B cell (primary cell): ENCODE measurements around the gene BLACAT1. TPM values are rescaled to one million over a fixed set of nuclear protein-coding genes. Genes with fewer than 3 reads are reported as not detected.

Experiments
- ATAC-seq: fragments of 200-7000 bp; cut with Tn5 transposase; one replicate; pipeline ENCODE4 v1.10.0; 2021; ENCODE audit warnings: low read depth, mild to moderate bottlenecking, moderate number of reproducible peaks, moderate library complexity
- CTCF ChIA-PET: fragments of 350-600 bp; sonication (Branson Sonifier 250); formaldehyde crosslinking; loops from one replicate; lab custom pipeline; 2021; ENCODE audit warnings: antibody characterized with exemption, inconsistent platforms; lab: Charles Lee
- POLR2A ChIA-PET: fragments of 350-600 bp; sonication (Branson Sonifier 250); formaldehyde crosslinking; loops from one replicate; lab custom pipeline; 2021; ENCODE audit warnings: antibody characterized with exemption; lab: Charles Lee
- DNase-seq: peaks from one replicate; pipeline ENCODE4 v3.0.0; 2013
- H2AFZ ChIP-seq: 2 replicates; pipeline ENCODE4 v1.6.1; 2012; ENCODE audit warnings: mild to moderate bottlenecking, low read depth, low read length; ENCODE audit not compliant: insufficient read depth, poor library complexity, severe bottlenecking
- H3K27ac ChIP-seq, 2 donors: 1 replicate in 1 of 2; 2 replicates in 1 of 2; pipeline ENCODE4 v1.5.1; 2012 to 2013; ENCODE audit warnings: low read length in 2 of 2, mild to moderate bottlenecking in 2 of 2, moderate library complexity in 1 of 2
- H3K27me3 ChIP-seq, 4 experiments: fragments of 200-600 bp in 1 of 4; sonication (generic) in 1 of 4; replicated peaks in 1 of 4; 1 replicate in 2 of 4; 2 replicates in 2 of 4; pipeline versions ENCODE4 v1.6.1 to v1.7.0; 2013 to 2016; ENCODE audit warnings: low read length in 3 of 4, mild to moderate bottlenecking in 2 of 4, mixed read lengths in 1 of 4, moderate library complexity in 1 of 4; ENCODE audit not compliant: insufficient read depth in 4 of 4, control insufficient read depth in 3 of 4; ENCODE audit errors: control extremely low read depth in 1 of 4
- H3K36me3 ChIP-seq, 2 experiments: replicated peaks in 1 of 2; 1 replicate in 1 of 2; 2 replicates in 1 of 2; pipeline versions ENCODE4 v1.6.1 to v1.7.1; 2013; ENCODE audit warnings: low read length in 1 of 2; ENCODE audit not compliant: insufficient read depth in 2 of 2, control insufficient read depth in 1 of 2; ENCODE audit errors: control extremely low read depth in 1 of 2, extremely low read depth in 1 of 2
- H3K4me1 ChIP-seq, 2 donors: fragments of 200-600 bp in 1 of 2; sonication (generic) in 1 of 2; 1 replicate in 1 of 2; 2 replicates in 1 of 2; pipeline versions ENCODE4 v1.5.1 to v1.6.1; 2013 to 2017; ENCODE audit warnings: low read length in 2 of 2; ENCODE audit not compliant: control insufficient read depth in 2 of 2, insufficient read depth in 2 of 2
- H3K4me2 ChIP-seq: replicated peaks from 2 replicates; pipeline ENCODE3; 2012; ENCODE audit warnings: mild to moderate bottlenecking, low read depth, low read length; ENCODE audit not compliant: poor library complexity, severe bottlenecking
- H3K4me3 ChIP-seq, 5 experiments: fragments of 200-600 bp in 1 of 5; sonication (generic) in 1 of 5; 1 replicate in 3 of 5; 2 replicates in 2 of 5; pipeline versions ENCODE4 v1.5.1 to v1.7.0; 2011 to 2016; ENCODE audit warnings: low read length in 4 of 5, mild to moderate bottlenecking in 4 of 5, low read depth in 2 of 5, control low read depth in 1 of 5, moderate library complexity in 1 of 5; ENCODE audit not compliant: insufficient read depth in 1 of 5; ENCODE audit errors: control extremely low read depth in 1 of 5, extremely low read depth in 1 of 5
- H3K79me2 ChIP-seq: fragments of 200-600 bp; sonication (generic); one replicate; pipeline ENCODE4 v1.6.0; 2016; ENCODE audit warnings: low read length; ENCODE audit not compliant: control insufficient read depth, insufficient read depth
- H3K9ac ChIP-seq: fragments of 200-600 bp; sonication (generic); 2 replicates; pipeline ENCODE4 v1.6.1; 2017; ENCODE audit warnings: mild to moderate bottlenecking, low read length, moderate library complexity
- H3K9me3 ChIP-seq, 3 donors: one replicate each; pipeline versions ENCODE4 v1.6.1 to v1.7.1; 2013; ENCODE audit warnings: low read length in 2 of 3; ENCODE audit not compliant: control insufficient read depth in 2 of 3, insufficient read depth in 1 of 3; ENCODE audit errors: control extremely low read depth in 1 of 3
- H4K20me1 ChIP-seq: 2 replicates; pipeline ENCODE4 v1.6.0; 2012; ENCODE audit warnings: mild to moderate bottlenecking, low read length; ENCODE audit not compliant: insufficient read depth, control insufficient read depth, poor library complexity, severe bottlenecking
- H3K27ac Mint-ChIP-seq: one replicate; pipeline ENCODE4 v1.8.0; 2021; ENCODE audit warnings: mixed read lengths
- H3K27me3 Mint-ChIP-seq: one replicate; pipeline ENCODE4 v1.8.0; 2021; ENCODE audit warnings: mixed read lengths
- H3K4me1 Mint-ChIP-seq: one replicate; pipeline ENCODE4 v1.8.0; 2021; ENCODE audit warnings: mixed read lengths
- H3K4me3 Mint-ChIP-seq: one replicate; pipeline ENCODE4 v1.8.0; 2021; ENCODE audit warnings: mixed read lengths
- H3K9me3 Mint-ChIP-seq: one replicate; pipeline ENCODE4 v1.8.0; 2022; ENCODE audit warnings: mixed read lengths; ENCODE audit not compliant: insufficient read depth
- EZH2 ChIP-seq: IDR thresholded peaks from 2 replicates; pipeline ENCODE4 v1.6.1; 2012; ENCODE audit warnings: borderline replicate concordance, low read depth, mild to moderate bottlenecking, moderate library complexity, low read length; ENCODE audit not compliant: insufficient read depth, poor library complexity, severe bottlenecking
- whole genome bisulfite sequencing: methylation state at CpG from one replicate; pipeline ENCODE4 v1.1.5; 2013; ENCODE audit warnings: missing lambda C conversion rate; ENCODE audit not compliant: insufficient coverage; 5-methylcytosine and 5-hydroxymethylcytosine counted together
- intact Hi-C: fragments of 100-400 bp; cut with micrococcal nuclease; formaldehyde crosslinking; loops from one replicate; pipeline ENCODE4 v1.10.0; 2022
- polyA plus RNA-seq: library from polyadenylated mRNA; depleted of rRNA; stranded (reverse); fragments of >200 nt; gene quantifications from 2 replicates; pipeline ENCODE4 v1.2.3, GENCODE V29; 2012
- total RNA-seq, 2 donors: library from RNA; stranded (reverse); fragments of 120-200 nt in 1 of 2; gene quantifications; 1 replicate in 1 of 2; 2 replicates in 1 of 2; pipeline versions ENCODE4 v1.2.3 to v1.2.4, GENCODE V29; 2013 to 2022
- TF ChIP-seq, protein P1 (sequence below): fragments of 200-600 bp; IDR thresholded peaks from one replicate; pipeline ENCODE4 v1.8.0; 2022; ENCODE audit warnings: antibody characterized with exemption, mild to moderate bottlenecking

The BLACAT1 gene
- total and polyA plus RNA-seq, 2 donors (not counting 1 experiment from before 2014, with no cell fraction given) = 0.03 TPM; not detected in 1

DNA sequence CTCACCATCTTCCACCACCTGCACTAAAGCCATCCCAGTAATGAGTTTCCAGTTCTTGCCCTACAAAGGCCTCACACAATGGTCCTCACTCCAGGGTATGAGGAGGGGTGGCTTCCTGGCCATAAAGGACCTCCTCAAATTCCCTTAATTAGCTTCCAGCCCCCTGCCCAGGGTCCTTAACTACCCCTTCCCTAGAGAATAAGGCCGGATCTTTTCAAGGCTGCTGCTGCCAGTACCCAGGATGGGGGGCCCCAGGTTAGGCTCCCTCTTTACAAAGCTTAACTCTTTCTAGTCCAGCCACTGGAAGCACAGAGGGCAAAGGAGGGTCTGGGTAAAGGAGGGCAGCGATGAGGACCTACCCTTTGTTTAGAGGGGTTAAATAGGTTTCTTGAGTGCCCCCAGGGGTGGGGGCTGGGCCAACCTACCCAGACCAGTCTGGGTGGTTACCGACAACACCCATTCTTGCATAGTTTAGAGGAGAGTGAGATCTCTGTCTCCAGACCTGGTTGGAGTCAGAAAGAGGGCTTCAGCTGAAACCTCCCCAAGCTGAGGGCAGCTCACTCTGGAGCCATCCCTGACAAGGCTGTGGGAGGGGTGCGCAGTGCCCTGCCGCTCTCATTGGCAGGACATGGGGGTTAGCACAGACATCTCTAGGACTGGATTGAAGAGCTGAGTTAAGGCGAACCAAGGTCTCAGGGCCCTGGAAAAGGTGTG, 7.1 kb downstream of the BLACAT1 start:
- intact Hi-C loops = no loop called here
- Mint-ChIP-seq H3K27me3 (peaks cover 31% of the 10 kb centered on the region), H3K4me3 (no peak overlapping the region), H3K4me1 (peaks cover 6% of the 10 kb centered on the region), H3K27ac (no peak overlapping the region), H3K9me3 (no peaks in the 10 kb centered on the region)
- peaks cover 0 to 54% (median 22%) of the 10 kb centered on the region in 4 experiments for H3K27me3 ChIP-seq
- WGBS = 100% methylated on average over 4 of the region's 6 CpGs
- no peaks in the 10 kb centered on the region for H3K9me3 ChIP-seq
- H4K20me1 ChIP-seq = no peaks in the 10 kb centered on the region
- ChIA-PET CTCF (interaction anchor here (1.7 kb wide), 1 partner anchor 37 kb away, joined by 5 read pairs; no protein-coding TSS in a partner anchor), POLR2A (no interaction called here)
- H2AFZ ChIP-seq = no peak overlapping the region
- H3K4me1 ChIP-seq = peaks cover 10 to 14% of the 10 kb centered on the region in 2 donors
- H3K27ac ChIP-seq = no peak overlapping the region
- ATAC-seq = no peak
- H3K79me2 ChIP-seq = no peaks in the 10 kb centered on the region
- H3K36me3 ChIP-seq = no peaks in the 10 kb centered on the region
- no peak overlapping the region for H3K4me3 ChIP-seq
- TF ChIP-seq, protein P1, sequence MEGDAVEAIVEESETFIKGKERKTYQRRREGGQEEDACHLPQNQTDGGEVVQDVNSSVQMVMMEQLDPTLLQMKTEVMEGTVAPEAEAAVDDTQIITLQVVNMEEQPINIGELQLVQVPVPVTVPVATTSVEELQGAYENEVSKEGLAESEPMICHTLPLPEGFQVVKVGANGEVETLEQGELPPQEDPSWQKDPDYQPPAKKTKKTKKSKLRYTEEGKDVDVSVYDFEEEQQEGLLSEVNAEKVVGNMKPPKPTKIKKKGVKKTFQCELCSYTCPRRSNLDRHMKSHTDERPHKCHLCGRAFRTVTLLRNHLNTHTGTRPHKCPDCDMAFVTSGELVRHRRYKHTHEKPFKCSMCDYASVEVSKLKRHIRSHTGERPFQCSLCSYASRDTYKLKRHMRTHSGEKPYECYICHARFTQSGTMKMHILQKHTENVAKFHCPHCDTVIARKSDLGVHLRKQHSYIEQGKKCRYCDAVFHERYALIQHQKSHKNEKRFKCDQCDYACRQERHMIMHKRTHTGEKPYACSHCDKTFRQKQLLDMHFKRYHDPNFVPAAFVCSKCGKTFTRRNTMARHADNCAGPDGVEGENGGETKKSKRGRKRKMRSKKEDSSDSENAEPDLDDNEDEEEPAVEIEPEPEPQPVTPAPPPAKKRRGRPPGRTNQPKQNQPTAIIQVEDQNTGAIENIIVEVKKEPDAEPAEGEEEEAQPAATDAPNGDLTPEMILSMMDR = no peak
- TF ChIP-seq EZH2 = no peak
- H3K4me2 ChIP-seq = no peak overlapping the region
- no peak for DNase-seq
- no peak overlapping the region for H3K9ac ChIP-seq
